ENCODE results near the gene RPS10.
A peak's percentile ranks its signal among the peaks of the same experiment; 100 is the strongest.

Gene RPS10

DNA sequence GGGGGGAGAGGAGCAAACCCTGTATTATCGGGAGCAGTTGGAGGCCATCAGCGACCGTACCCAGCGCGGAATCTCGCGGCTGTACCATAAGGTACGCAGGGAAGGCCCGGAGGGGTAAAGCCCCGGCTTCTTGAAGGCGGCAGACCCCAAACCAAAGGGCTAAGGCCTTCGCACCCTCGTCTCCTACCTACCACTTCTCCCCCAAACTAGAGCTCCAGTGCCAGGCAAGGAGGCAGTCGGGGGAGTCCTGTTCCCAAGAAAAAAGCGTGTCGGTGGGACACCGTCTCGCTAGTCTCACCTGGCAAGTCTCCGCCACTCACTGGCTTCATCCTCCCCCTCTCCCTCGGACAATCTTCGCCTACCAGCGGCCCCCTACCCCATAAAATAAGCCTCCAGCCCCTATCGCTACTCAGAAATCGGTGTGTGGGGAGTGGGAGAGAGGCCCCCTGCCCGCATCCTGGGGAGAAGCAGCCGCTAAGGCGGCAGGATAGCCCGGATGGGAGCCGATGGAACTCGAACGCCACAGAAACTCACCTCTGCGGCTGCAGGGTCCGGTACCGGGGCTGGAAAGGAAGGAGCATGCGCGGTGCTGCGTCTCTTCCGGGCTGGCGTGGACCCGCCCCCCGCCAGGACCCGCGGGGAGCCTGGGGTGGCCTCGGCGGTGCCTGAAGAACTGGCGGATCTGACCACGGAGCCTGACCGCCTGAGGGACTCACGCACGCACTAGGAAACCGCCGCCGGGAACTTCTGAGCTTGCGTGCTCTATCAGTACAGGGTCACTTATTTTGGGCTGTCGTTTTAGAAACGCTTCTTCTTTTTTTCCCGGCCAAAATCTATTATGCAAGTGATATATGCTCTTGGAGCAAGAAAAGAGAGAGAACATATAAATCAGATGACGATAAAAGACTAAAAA lies at the start of gene RPS10:
RPS10 (minus strand) TSS at position 572 of the 913 bp plus-strand sequence. CDS start 848 bp downstream, outside the sequence.
- peak; percentile 79 to 86 for DNase-seq (ENCODE audit: low read depth in 1 of 2, low spot score in 1 of 2)

DNA sequence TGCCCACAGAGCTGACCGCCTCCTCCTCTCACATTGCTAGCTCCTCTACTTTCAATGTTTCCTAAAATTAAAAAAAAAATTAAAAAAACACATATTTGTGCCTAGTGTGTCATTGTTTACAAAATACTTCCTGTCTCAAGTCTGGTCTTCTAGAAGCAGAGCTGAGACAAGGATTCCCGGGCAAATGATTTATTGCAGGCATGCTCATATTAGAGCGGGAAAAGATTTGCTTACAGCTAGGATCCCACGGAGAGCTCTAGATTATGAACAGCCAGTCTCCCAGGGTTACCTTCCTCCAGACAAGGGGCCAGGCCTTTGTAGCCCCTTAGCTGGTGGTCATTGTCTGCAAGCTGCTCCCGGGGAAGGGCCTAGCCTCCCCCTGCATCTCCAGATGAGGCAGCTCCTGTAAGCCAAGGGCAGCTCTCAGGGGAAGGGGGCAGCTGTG lies 49.4 kb upstream of the RPS10 start:
- DNase-seq (ENCODE audit: low read depth in 1 of 2, low spot score in 1 of 2), result no peak

DNA sequence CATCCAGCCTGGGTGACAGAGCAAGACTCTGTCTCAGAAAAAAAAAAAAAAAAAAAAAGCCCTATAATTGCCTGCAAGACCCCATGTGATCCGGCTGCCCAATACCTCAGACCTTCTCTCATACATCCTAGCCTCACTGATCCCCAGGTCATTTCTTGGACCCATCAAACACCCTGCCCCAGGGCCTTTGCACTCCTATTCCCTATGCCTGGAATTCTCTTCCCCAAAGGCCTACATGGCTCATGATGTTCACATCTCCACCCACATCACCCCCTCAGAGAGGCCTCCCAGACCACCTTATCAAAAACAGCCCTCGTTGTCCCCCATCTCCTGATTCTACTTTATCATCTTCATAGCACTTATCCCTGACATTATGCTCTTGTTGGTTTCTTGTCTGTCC lies 48.9 kb upstream of the RPS10 start:
- no peak for DNase-seq (ENCODE audit: low read depth in 1 of 2, low spot score in 1 of 2)

DNA sequence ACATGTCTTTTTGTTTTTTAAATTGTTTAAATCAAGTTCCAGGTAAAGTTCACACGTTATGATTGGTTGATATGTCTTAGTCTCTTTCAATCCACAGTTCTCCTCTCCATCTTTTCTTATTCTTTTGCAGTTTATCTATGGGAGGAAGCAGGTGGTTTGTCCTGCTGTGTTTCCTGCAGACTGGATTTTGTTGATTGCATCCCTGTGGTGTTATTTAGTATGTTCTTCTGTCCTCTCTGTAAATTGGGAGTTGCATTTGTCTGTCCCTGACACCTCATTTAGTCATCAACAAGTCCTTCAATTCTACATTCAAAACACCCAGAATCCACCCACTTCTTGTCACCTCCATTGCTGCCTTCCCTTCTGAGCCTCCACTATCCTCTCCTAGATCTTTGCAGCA lies 48.1 kb upstream of the RPS10 start:
- no peak for DNase-seq (ENCODE audit: low read depth in 1 of 2, low spot score in 1 of 2)

DNA sequence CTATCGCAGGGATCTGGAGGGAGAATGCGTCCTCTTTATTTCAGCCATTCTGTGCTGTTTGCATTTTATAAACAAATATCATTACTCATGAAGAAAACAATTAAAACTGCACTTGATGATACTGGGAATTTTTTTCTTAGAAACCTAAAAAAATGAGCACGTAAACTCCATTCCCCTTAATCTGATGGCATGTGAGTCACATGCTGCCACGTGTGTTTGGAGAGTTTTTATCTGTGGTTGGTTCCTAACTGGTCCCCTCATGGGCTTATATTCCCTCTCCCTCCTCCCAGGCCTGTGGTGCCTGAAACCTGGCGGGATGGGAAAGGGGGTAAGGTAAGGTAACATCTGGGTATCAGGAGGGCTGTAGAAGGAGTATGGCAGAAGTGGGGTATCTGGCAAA lies 46.6 kb upstream of the RPS10 start:
- DNase-seq (ENCODE audit: low read depth in 1 of 2, low spot score in 1 of 2), result no peak

DNA sequence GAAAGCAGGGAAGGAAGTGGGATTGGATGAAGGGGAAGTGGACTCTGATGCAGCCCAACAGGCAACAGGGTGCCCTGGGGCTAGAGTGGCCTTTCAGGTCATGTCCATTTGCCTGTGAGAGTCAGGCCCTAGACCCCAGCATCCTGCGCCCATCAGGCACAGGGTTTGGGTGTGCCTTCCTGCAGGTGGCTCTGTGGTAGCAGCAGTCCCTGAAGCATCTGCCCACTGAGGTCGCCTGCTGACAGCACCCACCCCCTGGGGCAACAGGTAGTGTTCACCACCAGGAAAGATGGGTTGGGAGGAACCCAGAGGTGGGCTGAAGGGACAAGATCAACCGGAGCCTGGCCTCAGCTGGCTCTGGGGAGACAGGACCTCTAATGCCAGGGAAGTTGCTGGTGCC lies 43.6 kb upstream of the RPS10 start:
- DNase-seq (ENCODE audit: low read depth in 1 of 2, low spot score in 1 of 2), result no peak

DNA sequence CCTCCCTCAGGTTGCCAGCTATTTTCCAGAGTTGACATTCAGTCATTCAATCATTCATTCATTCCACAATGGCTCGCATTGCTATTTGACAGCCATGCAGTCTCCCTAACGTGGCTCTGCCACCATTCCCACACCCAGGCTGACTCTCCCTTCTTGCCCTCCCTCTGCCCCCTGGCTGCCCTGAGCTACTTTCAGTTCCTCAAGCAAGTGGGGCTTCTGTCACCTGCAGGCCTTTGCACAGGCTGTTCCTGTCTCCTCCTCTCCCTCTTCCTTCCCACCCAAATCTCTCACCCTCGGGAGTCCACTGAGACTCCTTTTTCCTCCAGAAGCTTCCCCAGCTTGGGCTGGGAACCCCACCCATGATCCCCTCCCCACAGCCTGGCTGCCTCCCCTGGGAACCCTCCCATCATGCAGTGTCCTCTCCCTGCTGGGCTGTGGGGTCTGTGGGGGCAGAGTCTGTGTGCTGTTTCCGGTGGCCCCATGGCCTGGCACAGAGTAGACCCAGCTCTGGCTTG lies 42.6 kb upstream of the RPS10 start:
- no peak for DNase-seq (ENCODE audit: low read depth in 1 of 2, low spot score in 1 of 2)

DNA sequence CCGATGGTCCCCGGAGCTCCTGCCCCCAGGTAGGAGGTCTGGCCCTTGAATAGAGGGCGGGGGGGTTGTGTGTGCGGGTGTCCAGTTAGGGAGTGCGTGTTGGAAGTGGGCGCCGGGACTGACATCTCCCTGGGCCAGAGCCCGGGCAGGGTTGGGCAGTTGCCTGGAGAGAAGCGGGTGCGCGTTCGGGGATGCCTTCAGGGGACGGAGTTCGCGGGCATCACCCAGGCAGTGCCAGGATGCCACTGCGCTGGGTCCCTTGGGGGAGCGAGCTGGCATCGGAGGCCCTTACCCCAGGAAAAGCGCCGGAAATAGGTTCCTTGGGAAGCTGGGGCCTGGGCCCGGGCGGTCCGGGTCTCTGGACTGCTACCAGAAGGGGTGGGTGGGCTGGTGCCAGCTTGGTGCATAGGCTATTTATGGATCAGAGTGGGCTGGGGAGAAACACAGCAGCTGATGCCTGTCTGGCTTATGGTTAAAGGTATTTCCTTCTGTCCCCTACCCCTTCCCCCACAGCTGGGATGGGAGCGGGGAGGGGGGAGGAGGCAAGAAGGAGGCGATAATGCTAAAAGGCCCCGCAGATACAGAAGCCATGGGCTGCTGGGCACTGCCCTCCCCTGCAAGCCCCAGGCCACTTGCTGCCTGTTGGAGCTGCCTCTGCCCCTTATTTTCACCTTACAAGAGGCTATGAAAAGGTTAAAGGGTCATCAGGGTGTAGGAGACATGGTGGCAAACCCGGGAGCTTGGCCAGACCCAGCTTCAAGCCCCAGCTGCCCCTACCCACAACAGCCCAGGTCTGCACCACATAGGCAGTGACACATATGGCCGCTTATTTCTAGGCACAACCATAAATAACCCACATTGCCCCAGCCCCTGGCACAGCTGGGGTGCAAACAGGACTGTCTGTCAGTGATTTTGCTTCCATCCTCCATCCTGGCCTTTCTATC lies 40.6 kb upstream of the RPS10 start:
- DNase-seq (ENCODE audit: low read depth in 1 of 2, low spot score in 1 of 2), result no peak

DNA sequence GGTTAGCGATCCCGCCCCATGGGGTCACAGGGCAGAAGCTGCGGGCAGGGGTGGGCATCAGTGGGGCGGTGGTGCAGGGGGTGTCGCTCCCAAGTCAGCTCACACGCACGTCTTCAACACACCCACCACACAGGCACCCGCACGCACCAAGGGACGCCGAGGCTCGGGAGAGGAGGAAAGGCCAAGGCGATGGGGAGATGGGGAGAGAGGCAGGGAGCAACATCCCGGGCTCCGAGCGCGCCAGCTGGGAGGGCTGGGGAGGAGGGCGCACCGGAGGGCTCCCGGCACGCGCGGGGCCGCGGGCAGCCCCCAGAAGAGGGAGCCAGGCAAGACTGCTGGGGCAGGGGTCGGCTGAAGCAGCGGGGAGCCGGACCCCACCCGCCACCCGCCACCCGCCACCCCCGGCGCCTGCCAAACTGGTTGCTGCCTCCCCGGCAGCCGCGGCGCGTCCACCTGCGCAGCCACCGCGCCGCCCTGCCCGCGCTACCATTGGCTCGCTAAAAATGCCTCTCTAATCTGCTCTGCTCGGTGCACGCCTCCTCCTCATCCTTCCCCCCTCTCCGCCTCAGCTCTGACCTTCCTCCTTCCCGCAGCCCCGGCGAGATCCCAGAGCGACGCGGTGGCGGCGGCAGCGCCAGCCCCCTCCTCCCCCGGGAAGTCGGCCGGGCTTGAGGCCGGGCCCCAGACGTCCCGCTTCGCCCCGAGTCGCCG lies 39.8 kb upstream of the RPS10 start, which contains the start of gene PACSIN1:
PACSIN1 (plus strand) TSS at position 546 of the 711 bp plus-strand sequence. CDS start 60,230 bp downstream, outside the sequence.
- DNase-seq (ENCODE audit: low read depth in 1 of 2, low spot score in 1 of 2), result no peak

DNA sequence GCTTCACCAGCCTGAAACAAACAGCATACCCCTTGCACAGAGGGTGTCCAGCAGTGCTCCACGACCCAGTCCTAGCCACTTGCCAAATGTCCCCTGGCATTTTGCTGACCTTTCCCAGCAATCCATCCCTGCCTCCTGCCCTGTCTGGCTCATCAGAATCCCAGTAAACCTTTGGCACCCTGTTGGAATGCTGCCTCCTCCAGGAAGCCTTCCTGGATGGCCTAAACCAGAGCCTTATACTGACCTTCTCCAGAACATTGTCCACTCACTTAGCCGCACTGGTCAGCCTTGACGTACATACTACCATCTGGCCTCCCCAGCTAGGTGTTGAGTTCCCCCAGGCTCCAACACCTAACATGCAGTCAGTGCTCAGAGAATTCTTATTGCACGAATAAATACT lies 38.0 kb upstream of the RPS10 start:
- DNase-seq (ENCODE audit: low read depth in 1 of 2, low spot score in 1 of 2), result no peak

DNA sequence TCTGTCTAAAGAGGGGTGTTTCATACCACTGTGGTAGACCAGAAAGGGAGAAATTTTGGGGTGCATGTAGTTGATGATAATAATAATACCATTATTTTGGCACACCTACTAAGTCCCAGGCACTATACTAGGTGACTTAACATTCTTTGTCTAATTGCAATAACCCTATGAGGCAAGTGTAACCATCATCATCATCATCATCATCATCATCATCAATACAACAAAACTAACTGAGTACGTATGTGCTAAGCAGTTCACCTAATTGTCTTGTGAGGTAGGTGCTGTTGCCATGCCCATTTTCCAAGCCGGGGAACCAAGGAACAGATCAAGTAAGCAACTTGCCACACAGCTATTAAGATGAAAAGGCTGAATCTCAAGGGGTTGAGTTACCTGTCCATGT lies 37.4 kb upstream of the RPS10 start:
- no peak for DNase-seq (ENCODE audit: low read depth in 1 of 2, low spot score in 1 of 2)

DNA sequence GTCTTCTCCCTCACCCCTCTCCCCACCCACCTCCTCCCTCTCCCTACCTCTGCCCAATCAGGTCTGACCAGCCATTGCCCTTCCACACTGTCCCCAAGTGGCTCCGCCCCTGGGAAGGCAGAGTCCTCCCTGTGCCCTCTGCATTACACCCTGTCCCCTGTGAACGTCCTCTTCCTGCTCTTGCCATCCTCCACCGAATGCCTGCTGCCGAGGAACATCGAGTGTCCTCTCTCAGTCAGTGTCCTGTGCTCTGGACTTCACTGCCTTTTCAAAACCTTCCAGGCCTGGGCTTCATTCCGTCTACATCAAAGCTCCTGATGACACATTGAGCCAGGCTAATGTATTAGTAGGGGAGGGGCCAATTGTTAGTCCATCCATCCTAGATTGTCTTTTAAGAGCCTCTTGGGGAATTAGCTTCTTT lies 36.7 kb upstream of the RPS10 start:
- DNase-seq (ENCODE audit: low read depth in 1 of 2, low spot score in 1 of 2), result no peak

DNA sequence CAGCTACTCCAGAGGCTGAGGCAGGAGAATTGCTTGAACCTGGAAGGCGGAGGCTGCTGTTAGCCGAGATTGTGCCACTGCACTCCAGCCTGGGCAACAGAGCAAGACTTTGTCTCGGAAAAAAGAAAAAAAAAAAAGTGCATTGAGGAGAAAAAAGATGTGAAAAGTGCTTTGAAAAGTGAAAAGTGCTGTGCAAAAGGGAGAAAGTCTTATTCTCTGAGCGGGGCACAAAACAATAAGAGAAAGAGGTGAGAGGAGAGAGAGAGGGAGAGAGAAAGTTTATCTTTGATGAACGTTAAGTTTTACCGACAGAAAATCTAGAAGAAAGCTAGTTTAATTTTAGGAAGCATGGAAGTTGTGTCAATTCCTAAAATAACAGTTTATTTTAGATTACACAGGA lies 36.1 kb upstream of the RPS10 start:
- no peak for DNase-seq (ENCODE audit: low read depth in 1 of 2, low spot score in 1 of 2)

DNA sequence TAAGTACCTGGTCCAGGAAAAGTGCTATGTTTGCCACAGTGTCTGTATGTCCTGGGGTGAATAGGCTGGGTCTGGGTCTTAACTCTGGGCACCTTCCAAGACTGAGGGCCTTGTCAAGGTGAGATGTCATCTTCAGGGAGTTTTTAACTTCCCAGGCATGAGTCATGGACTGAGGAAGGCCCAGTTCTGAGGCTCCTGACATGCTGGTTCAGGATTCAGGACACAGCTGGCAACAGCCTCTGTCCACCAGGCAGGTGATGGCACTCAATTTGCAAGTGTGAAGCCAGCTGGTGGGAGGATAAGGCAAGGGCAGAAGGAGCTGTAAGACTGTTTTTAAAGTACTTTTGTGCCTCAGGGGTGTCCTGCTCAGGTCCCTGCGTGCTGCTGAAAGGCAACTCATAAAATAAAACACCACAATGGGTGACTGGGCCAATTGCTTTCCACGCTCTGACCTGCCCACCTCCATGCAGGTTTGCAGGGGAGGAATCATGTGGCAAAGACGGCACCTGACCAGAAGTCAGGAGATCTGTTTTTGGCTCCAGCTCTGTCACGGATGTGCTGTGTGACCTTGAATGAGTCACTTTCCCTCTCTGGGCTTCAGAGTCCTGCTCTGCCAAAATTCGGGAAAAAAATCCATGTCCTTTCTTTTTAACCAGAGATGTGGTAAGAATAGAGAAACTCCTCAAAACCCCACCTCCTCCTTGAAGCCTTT lies 35.1 kb upstream of the RPS10 start:
- DNase-seq (ENCODE audit: low read depth in 1 of 2, low spot score in 1 of 2), result no peak

DNA sequence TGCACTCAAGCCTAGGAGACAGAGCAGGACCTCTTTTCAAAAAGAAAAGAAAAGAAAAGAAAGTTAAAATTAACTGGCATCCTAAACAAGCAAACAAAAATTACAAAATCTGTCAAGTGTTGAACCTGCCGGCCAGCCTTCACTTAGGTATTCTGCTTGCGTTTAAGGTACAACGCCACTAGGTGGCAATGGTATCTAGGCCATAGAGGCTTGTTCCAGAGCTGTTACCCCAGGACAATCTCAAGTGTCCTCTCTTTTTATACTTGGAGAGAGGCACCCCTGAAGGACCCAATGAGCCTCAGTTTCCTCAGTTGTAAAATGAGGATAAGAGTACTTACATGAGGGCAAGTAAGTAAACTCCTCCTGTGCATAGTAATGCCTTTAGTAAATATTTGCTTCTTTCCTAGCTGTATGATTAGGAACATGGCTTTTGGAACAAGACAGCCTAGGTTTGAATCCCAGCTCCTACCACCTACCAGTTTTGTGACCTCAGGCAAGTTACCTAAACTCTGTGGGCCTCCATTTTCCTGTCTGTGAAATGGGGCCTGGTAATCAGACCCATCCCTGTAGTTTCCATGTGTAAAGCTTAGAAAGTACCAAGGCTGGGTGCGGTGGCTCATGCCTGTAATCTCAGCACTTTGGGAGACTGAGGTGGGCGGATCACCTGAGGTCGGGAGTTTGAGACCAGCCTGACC lies 34.2 kb upstream of the RPS10 start:
- DNase-seq (ENCODE audit: low read depth in 1 of 2, low spot score in 1 of 2), result peak in 1 of 2 donors; percentile 33

DNA sequence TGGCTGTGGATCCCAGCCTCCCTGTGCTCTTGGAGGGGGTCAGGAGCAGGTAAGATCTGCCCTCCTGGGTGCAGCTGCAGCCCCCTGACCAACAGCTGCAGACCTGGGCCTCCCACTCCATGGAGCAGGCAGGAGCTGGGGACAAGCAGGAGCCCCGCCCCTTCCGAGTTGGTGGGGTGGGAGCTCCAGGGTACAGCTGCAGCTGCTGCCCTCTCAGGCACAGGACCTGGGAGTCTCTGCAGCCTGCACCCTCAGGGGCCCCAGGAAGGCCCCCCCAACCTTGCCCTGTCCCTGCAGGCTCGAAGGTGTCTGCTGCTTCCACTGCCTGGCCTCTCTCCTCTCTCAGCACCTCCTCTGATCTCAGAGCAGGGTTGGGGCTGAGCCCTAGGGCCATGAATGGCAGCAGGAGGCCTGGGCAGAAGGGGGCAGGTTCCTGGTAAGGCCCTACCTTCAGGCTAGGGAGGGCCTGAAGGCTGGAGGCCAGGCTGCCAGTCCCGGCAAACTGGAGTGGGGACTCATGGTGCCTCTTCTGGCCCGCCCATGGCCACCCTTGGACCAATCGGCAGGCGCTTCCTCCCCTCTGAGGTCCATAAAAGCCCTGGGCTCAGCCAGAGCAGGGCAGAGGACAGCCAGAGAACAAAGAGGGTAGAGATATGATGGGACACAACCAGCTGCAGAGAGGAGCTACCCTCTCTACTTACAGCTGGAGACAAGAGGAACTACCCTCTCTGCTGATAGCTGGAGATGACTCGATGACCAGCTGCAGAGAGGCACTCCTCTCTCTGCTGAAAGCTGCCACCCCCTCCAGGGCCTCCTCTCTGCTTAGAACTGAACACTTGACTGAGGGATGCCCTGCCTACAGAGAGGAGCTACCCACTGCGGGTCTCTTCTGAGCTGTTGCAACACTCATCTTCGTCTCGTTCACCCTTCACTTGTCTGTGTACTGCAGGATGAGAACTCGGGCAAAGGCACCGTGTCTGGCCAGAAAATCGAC lies 32.2 kb upstream of the RPS10 start:
- DNase-seq (ENCODE audit: low read depth in 1 of 2, low spot score in 1 of 2), result no peak

DNA sequence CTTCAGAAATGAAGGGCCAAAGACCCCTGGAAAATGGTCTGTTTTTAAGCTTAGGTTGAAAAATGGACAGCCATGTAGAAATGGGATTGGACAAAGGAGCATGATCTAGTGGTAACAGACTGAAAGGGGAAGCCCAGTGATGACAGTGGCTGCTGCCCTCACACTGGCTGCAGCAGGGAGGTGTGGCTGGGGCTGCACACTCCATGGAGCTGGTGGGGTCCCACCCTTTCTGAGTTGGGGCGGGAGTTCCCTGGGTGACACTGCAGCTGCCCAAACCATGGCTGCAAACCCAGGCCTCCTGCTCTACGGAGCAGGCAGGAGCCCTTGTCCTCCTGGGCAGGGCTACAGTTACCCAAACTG lies 31.5 kb upstream of the RPS10 start:
- no peak for DNase-seq (ENCODE audit: low read depth in 1 of 2, low spot score in 1 of 2)

DNA sequence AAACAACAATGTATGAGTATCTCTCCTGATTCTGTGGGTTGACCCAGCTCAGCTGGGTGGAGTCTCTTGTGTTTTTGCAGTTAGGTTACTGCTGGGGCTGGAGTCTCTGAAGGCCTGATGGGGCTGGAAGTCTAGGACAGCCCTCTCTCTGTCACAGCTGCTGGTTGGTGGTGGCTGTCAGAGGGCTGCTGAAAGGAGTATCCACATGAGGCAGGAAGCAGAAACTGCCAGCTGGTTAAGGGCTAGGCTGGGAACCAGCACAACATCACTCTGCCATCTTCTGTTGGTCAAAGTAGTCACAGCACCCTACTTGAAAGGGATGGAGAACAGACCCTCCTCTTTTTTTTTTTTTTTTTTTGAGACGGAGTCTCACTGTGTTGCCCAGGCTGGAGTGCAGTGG lies 30.0 kb upstream of the RPS10 start:
- DNase-seq (ENCODE audit: low read depth in 1 of 2, low spot score in 1 of 2), result no peak
